ENCODE measurements around the gene GNAL. TPM values are rescaled to one million over a fixed set of nuclear protein-coding genes. Genes with fewer than 3 reads are reported as not detected.
"Not testable (repeated sequence)": the region's sequence is repeated elsewhere in the genome, so short reads cannot be mapped to it uniquely, and the experiment has no call there.

GNAL gene
- total and polyA plus RNA-seq, 4 donors, result 0.15 to 0.92 (median 0.72) TPM

- not testable (repeated sequence) for H3K9ac ChIP-seq (ENCODE audit: low read depth in 1 of 2, low read length in 2 of 2); H3K27me3 ChIP-seq (ENCODE audit: control insufficient read depth in 4 of 4, insufficient read depth in 4 of 4, low read length in 3 of 4); H3K36me3 ChIP-seq (ENCODE audit: control insufficient read depth in 4 of 4, insufficient read depth in 3 of 4, low read depth in 1 of 4, low read length in 3 of 4); H3K4me3 ChIP-seq (ENCODE audit: low read depth in 1 of 3, low read length in 3 of 3); H3K27ac ChIP-seq (ENCODE audit: low read depth in 1 of 2, low read length in 2 of 2); DNase-seq (ENCODE audit: low spot score); H3K9me3 ChIP-seq (ENCODE audit: control insufficient read depth in 4 of 4, low read length in 3 of 4); H3K4me1 ChIP-seq (ENCODE audit: control insufficient read depth in 4 of 4, insufficient read depth in 4 of 4, low read length in 3 of 4)
- 62% methylated on average over 4 of the region's 4 CpGs for WGBS
Measured at GRCh38 chr18:11916880-11917279, 227.8 kb downstream of the GNAL start.

GRCh38 chr18:11919522-11919921 lies 230.5 kb downstream of the GNAL start:
- not testable (repeated sequence) for DNase-seq (ENCODE audit: low spot score); H3K27ac ChIP-seq (ENCODE audit: low read depth in 1 of 2, low read length in 2 of 2); H3K27me3 ChIP-seq (ENCODE audit: control insufficient read depth in 4 of 4, insufficient read depth in 4 of 4, low read length in 3 of 4); H3K9me3 ChIP-seq (ENCODE audit: control insufficient read depth in 4 of 4, low read length in 3 of 4); H3K4me1 ChIP-seq (ENCODE audit: control insufficient read depth in 4 of 4, insufficient read depth in 4 of 4, low read length in 3 of 4); H3K4me3 ChIP-seq (ENCODE audit: low read depth in 1 of 3, low read length in 3 of 3); H3K36me3 ChIP-seq (ENCODE audit: control insufficient read depth in 4 of 4, insufficient read depth in 3 of 4, low read depth in 1 of 4, low read length in 3 of 4); H3K9ac ChIP-seq (ENCODE audit: low read depth in 1 of 2, low read length in 2 of 2)
- 93% methylated on average over 5 of the region's 5 CpGs for WGBS

DNA sequence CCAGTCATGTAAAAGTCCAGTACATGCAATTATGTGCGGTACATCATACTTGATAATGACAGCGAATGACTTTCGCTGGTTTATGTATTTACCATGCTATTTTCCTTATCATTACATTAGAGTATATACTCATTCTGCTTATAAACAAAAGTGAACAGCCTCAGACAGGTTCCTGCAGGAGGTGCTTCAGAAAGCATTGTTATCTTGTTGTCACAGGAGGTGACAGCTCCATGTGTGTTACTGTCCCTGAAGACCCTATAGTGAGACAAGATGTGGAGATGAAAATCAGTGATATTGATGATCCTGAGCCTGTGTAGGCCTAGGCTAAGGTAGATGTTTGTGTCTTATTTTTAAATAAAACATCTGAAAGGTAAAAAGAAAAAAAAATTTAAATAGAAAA lies 234.4 kb downstream of the GNAL start:
- TF ChIP-seq, protein P1, sequence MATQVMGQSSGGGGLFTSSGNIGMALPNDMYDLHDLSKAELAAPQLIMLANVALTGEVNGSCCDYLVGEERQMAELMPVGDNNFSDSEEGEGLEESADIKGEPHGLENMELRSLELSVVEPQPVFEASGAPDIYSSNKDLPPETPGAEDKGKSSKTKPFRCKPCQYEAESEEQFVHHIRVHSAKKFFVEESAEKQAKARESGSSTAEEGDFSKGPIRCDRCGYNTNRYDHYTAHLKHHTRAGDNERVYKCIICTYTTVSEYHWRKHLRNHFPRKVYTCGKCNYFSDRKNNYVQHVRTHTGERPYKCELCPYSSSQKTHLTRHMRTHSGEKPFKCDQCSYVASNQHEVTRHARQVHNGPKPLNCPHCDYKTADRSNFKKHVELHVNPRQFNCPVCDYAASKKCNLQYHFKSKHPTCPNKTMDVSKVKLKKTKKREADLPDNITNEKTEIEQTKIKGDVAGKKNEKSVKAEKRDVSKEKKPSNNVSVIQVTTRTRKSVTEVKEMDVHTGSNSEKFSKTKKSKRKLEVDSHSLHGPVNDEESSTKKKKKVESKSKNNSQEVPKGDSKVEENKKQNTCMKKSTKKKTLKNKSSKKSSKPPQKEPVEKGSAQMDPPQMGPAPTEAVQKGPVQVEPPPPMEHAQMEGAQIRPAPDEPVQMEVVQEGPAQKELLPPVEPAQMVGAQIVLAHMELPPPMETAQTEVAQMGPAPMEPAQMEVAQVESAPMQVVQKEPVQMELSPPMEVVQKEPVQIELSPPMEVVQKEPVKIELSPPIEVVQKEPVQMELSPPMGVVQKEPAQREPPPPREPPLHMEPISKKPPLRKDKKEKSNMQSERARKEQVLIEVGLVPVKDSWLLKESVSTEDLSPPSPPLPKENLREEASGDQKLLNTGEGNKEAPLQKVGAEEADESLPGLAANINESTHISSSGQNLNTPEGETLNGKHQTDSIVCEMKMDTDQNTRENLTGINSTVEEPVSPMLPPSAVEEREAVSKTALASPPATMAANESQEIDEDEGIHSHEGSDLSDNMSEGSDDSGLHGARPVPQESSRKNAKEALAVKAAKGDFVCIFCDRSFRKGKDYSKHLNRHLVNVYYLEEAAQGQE (IDR thresholded peaks at IDR 0.05), result no peak
- no peak for TF ChIP-seq ZBTB33 (IDR thresholded peaks at IDR 0.05)
- TF ChIP-seq ATF3 (IDR thresholded peaks at IDR 0.05), result no peak
- no peak for TF ChIP-seq JUND (IDR thresholded peaks at IDR 0.05)
- TF ChIP-seq TAF1 (conservative IDR thresholded peaks at IDR 0.05), result no peak
- TF ChIP-seq HNF4A (conservative IDR thresholded peaks at IDR 0.05), result no peak
- no peak for TF ChIP-seq MAX (IDR thresholded peaks at IDR 0.05)
- no peak for TF ChIP-seq SP1 (IDR thresholded peaks at IDR 0.05)
- no peak for TF ChIP-seq RAD21 (IDR thresholded peaks at IDR 0.05)
- no peak for TF ChIP-seq EGR1 (IDR thresholded peaks at IDR 0.05; ENCODE audit: low read depth in 2 of 2)
- no peak for TF ChIP-seq FOXA2 (IDR thresholded peaks at IDR 0.05)
- no peak for TF ChIP-seq NR2F2 (IDR thresholded peaks at IDR 0.05)
- TF ChIP-seq FOXA1 (IDR thresholded peaks at IDR 0.05), result no peak
- TF ChIP-seq HNF4G (IDR thresholded peaks at IDR 0.05), result no peak
- Histone ChIP-seq H3K4me3 (ENCODE audit: low read depth in 1 of 3, low read length in 3 of 3) (no peak overlapping the region), H3K27ac (ENCODE audit: low read depth in 1 of 2, low read length in 2 of 2) (no peak overlapping the region), H3K9ac (ENCODE audit: low read depth in 1 of 2, low read length in 2 of 2) (no peak overlapping the region), H3K9me3 (ENCODE audit: control insufficient read depth in 4 of 4, low read length in 3 of 4) (no peaks in the 10 kb centered on the region), H3K27me3 (ENCODE audit: control insufficient read depth in 4 of 4, insufficient read depth in 4 of 4, low read length in 3 of 4) (no peaks in the 10 kb centered on the region), H3K4me1 (ENCODE audit: control insufficient read depth in 4 of 4, insufficient read depth in 4 of 4, low read length in 3 of 4) (peaks cover 0 to 5% (median 0%) of the 10 kb centered on the region in 4 donors), H3K36me3 (ENCODE audit: control insufficient read depth in 4 of 4, insufficient read depth in 3 of 4, low read depth in 1 of 4, low read length in 3 of 4) (no peaks in the 10 kb centered on the region)
- no peak for DNase-seq (ENCODE audit: low spot score)
- WGBS, result 95% methylated on average over 3 of the region's 3 CpGs

All from liver (tissue), 9 donors.